ENCODE data around the gene EVI5.

DNA sequence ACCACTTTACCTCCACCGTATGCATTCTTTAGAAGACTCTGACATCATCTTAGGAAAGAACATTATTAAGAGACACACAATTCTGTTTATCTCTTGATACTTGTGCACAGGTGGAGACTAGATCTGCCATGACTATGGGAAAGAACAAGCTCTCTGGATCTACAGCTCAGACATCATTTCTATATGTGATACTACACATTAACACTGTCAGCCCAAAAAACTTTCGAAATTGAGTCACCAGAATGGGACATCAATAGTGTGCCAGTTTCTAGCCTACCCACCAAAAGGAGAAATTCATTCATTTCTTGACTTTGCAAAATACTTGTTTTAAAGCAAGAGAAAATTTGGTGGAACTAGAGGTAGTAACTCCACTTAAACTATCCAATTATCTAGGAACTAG, 6.0 kb upstream of the EVI5 start:
- TF ChIP-seq, protein P1, sequence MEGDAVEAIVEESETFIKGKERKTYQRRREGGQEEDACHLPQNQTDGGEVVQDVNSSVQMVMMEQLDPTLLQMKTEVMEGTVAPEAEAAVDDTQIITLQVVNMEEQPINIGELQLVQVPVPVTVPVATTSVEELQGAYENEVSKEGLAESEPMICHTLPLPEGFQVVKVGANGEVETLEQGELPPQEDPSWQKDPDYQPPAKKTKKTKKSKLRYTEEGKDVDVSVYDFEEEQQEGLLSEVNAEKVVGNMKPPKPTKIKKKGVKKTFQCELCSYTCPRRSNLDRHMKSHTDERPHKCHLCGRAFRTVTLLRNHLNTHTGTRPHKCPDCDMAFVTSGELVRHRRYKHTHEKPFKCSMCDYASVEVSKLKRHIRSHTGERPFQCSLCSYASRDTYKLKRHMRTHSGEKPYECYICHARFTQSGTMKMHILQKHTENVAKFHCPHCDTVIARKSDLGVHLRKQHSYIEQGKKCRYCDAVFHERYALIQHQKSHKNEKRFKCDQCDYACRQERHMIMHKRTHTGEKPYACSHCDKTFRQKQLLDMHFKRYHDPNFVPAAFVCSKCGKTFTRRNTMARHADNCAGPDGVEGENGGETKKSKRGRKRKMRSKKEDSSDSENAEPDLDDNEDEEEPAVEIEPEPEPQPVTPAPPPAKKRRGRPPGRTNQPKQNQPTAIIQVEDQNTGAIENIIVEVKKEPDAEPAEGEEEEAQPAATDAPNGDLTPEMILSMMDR (IDR thresholded peaks at IDR 0.05): no peak
- no peak for TF ChIP-seq POLR2A (IDR thresholded peaks at IDR 0.05)

Data from breast epithelium (tissue), 3 donors.